Upper lobe of left lung (tissue), 6 donors: ENCODE results near the gene TUBB2A. TPM values are rescaled to one million over a fixed set of nuclear protein-coding genes. Genes with fewer than 3 reads are reported as not detected.
"Not testable (repeated sequence)": the region's sequence is repeated elsewhere in the genome, so short reads cannot be mapped to it uniquely, and the experiment has no call there.

Source experiments
- ATAC-seq, 2 donors: fragments of 200-7000 bp; cut with Tn5 transposase; one replicate each; pipeline ENCODE4 v1.9.1; 2022; ENCODE audit warnings: mild to moderate bottlenecking in 2 of 2, moderate library complexity in 2 of 2; ENCODE audit not compliant: low FRiP score in 2 of 2
- DNase-seq, 2 donors: peaks; one replicate each; pipeline ENCODE4 v3.0.0-alpha.2; 2019 to 2020
- H3K27ac ChIP-seq, 4 donors: fragments of 200-600 bp; sonication (generic); one replicate each; pipeline ENCODE4 v1.5.1; 2016 to 2019
- H3K27me3 ChIP-seq, 4 donors: fragments of 200-600 bp; sonication (generic); one replicate each; pipeline ENCODE4 v1.5.1; 2017 to 2019
- H3K36me3 ChIP-seq, 4 donors: fragments of 200-600 bp; sonication (generic); one replicate each; pipeline ENCODE4 v1.5.1; 2016 to 2019
- H3K4me1 ChIP-seq, 4 donors: fragments of 200-600 bp; sonication (generic); one replicate each; pipeline ENCODE4 v1.5.1; 2018 to 2019
- H3K4me3 ChIP-seq, 4 donors: fragments of 200-600 bp; sonication (generic); one replicate each; pipeline ENCODE4 v1.5.1; 2017 to 2019; ENCODE audit warnings: mild to moderate bottlenecking in 2 of 4, moderate library complexity in 1 of 4
- H3K9me3 ChIP-seq, 4 donors: fragments of 200-600 bp; sonication (generic); one replicate each; pipeline ENCODE4 v1.5.1; 2018 to 2019
- CTCF ChIP-seq, 6 experiments: fragments of 450-650 bp in 4 of 6; fragments of 200-600 bp in 2 of 6; sonication (generic) in 2 of 6; IDR thresholded peaks; one replicate each; pipeline ENCODE4 v1.5.1; 2016 to 2019; ENCODE audit warnings: antibody characterized with exemption in 6 of 6
- EP300 ChIP-seq, 4 donors: sonication (generic); formaldehyde crosslinking; IDR thresholded peaks; one replicate each; pipeline ENCODE4 v1.5.1; 2017; ENCODE audit warnings: antibody characterized with exemption in 4 of 4, control low read depth in 2 of 4
- POLR2A ChIP-seq, 4 donors: fragments of 450-650 bp; IDR thresholded peaks; one replicate each; pipeline ENCODE4 v1.5.1; 2016 to 2017; ENCODE audit warnings: antibody characterized with exemption in 4 of 4, mild to moderate bottlenecking in 2 of 4
- POLR2AphosphoS5 ChIP-seq, 2 donors: sonication (generic); formaldehyde crosslinking; IDR thresholded peaks; one replicate each; pipeline ENCODE4 v1.5.1; 2017; ENCODE audit warnings: antibody characterized with exemption in 2 of 2
- WGBS, 2 donors: methylation state at CpG; one replicate each; pipeline ENCODE4 v1.1.5; 2017 to 2018; 5-methylcytosine and 5-hydroxymethylcytosine counted together
- total RNA-seq, 6 donors: library from RNA; depleted of rRNA in 4 of 6; stranded (reverse); fragments of >200 nt in 4 of 6; gene quantifications; one replicate each; pipeline versions ENCODE4 v1.1.0 to v1.2.1, GENCODE V29; 2016 to 2021
- donor health status: DM: no; HTN: no; CAD: no; lungs with moderate emphysema.
- donor health status: DM: no; HTN: yes; CAD: no; lungs with severe emphysema.

Gene TUBB2A
- total RNA-seq, 6 donors from 2014 or later = 6.3 to 29.5 (median 15.1) TPM

DNA sequence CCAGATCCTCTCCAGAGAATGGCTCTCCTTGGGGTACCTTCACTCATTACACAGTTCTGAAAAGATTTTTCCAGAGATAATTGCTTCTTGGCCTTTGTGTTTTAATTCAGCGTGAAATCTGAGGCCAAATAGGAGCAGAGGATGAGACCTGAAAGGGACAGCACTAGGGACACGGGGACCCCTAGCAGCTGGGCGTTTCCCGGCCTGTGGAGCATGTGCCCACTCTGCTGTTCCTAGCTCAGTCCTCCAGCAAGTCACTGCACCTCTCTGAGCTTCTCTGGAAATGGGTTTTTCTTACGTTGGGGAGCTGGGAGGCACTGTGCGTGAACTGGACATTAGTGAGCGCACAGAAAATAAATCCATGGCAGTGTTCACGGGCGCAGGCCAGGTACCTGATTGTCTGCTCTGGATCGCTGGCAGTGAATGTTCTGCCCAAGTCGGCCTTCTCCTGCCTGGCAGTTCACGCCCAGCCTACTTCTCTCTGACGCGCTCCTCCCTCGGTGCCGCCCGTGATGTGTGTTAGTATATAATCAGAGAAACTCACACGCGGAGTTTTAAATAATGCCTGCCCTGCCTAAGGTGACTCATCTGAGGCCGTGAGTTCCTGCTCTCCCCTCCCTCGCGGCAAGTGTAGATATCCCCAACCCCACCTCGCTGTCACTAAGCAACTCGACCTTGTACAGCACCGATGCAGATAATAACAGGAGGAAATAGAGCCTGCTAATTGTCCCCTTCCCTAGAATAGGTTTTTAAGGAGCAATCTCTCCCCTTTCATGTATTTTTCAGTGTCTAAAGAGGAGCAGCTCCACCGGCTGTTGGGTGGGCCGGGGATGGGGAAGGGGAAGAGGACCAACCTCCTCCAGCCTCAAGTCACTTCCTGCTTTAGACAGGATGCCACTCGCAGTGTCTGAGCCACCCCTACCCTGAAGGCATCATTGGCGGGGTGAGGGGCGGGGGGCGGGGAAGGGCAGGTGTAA, 2.7 kb upstream of the TUBB2A start:
- Histone ChIP-seq H3K4me1 (peaks cover 5 to 30% (median 10%) of the 10 kb centered on the region in 4 donors), H3K36me3 (peaks cover 0 to 4% (median 0%) of the 10 kb centered on the region in 4 donors), H3K4me3 (no peak overlapping the region), H3K27me3 (no peaks in the 10 kb centered on the region), H3K9me3 (no peaks in the 10 kb centered on the region), H3K27ac (peak overlapping the region in 2 of 4 donors; percentile 23 to 46)
- 78 to 81% methylated on average over 29 to 31 of the region's 31 CpGs for WGBS, 2 donors
- no peak for TF ChIP-seq CTCF (IDR thresholded peaks at IDR 0.05)
- no peak for TF ChIP-seq POLR2AphosphoS5 (IDR thresholded peaks at IDR 0.05)
- TF ChIP-seq EP300 (IDR thresholded peaks at IDR 0.05) = no peak
- no peak for TF ChIP-seq POLR2A (IDR thresholded peaks at IDR 0.05)
- DNase-seq (peak in 1 of 2 donors; percentile 26), ATAC-seq (no peak)

GRCh38 chr6:3156184-3157130, 887 bp downstream of the TUBB2A start:
- H3K4me1 ChIP-seq = peaks cover 0 to 19% (median 4%) of the 10 kb centered on the region in 4 donors
- H3K27ac ChIP-seq = peak overlapping the region; percentile 86 to 97 (median 94)
- H3K27me3 ChIP-seq, H3K9me3 ChIP-seq: not testable (repeated sequence)
- peak; percentile 16 to 41 for ATAC-seq
- peaks cover 0 to 18% (median 0%) of the 10 kb centered on the region in 4 donors for H3K36me3 ChIP-seq
- H3K4me3 ChIP-seq = peak overlapping the region; percentile 68 to 96 (median 79)
- peak in 1 of 2 donors; percentile 77 for DNase-seq
- WGBS, 2 donors = 12 to 18% methylated on average over 12 to 28 of the region's 32 CpGs

- 80 to 91% methylated on average over 1 to 6 of the region's 6 CpGs for WGBS, 2 donors
- not testable (repeated sequence) for DNase-seq, H3K9me3 ChIP-seq, H3K27me3 ChIP-seq, ATAC-seq, H3K27ac ChIP-seq, H3K4me3 ChIP-seq
- peaks cover 0 to 17% (median 4%) of the 10 kb centered on the region in 4 donors for H3K4me1 ChIP-seq
- H3K36me3 ChIP-seq = peaks cover 0 to 18% (median 0%) of the 10 kb centered on the region in 4 donors
Measured at GRCh38 chr6:3155416-3155815, 1.9 kb downstream of the TUBB2A start.

DNA sequence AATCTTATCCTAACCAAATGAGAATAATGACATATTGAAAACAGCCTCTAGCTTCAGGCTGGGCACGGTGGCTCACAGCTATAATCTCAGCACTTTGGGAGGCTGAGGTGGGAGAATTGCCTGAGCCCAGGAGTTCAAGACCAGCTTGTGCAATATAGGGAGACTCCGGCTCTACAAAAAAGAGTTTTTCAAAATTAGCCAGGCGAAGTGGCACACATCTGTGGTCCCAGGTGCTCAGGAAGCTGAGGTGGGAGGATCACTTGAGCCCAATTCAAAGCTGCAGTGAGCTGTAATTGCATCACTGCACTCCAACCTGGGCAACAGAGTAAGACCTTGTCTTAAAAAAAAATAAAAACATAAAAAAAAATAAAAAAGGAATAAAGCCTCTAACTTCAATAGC, 4.7 kb downstream of the TUBB2A start:
- ATAC-seq = no peak
- no peak overlapping the region for H3K27ac ChIP-seq
- 92 to 98% methylated on average over 3 of the region's 3 CpGs for WGBS, 2 donors
- peaks cover 0 to 8% (median 2%) of the 10 kb centered on the region in 4 donors for H3K4me1 ChIP-seq
- TF ChIP-seq EP300 (IDR thresholded peaks at IDR 0.05) (no peak), POLR2AphosphoS5 (IDR thresholded peaks at IDR 0.05) (no peak), CTCF (IDR thresholded peaks at IDR 0.05) (no peak), POLR2A (IDR thresholded peaks at IDR 0.05) (no peak)
- H3K27me3 ChIP-seq = no peaks in the 10 kb centered on the region
- DNase-seq = no peak
- H3K36me3 ChIP-seq = peaks cover 0 to 18% (median 0%) of the 10 kb centered on the region in 4 donors
- H3K4me3 ChIP-seq = no peak overlapping the region
- H3K9me3 ChIP-seq = no peaks in the 10 kb centered on the region

DNA sequence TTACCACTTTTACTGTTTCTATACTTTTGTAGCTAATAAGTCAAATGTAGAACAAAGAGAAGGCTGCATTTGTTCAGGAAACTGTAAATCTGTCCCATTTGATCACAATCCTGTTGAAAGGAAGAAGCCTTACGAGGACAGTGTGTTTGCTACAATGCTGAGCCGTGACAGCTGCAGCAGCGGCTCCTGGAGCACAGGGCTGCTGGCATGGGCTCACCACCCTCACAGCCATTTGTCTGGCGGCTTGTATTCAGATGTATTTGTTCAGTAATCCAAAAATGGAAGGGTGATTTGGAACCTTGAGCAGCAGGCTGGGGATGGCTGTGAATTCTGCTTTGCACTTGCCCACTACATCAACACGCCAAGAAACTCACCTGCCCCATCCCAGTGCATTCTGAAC, 5.7 kb downstream of the TUBB2A start:
- Histone ChIP-seq H3K9me3 (no peaks in the 10 kb centered on the region), H3K27ac (no peak overlapping the region), H3K27me3 (no peaks in the 10 kb centered on the region), H3K4me1 (peaks cover 0 to 2% (median under 1%) of the 10 kb centered on the region in 4 donors), H3K4me3 (no peak overlapping the region), H3K36me3 (peaks cover 0 to 18% (median 0%) of the 10 kb centered on the region in 4 donors)
- 82% methylated on average over 5 of the region's 5 CpGs for WGBS, 2 donors
- ATAC-seq (no peak), DNase-seq (no peak)
- TF ChIP-seq CTCF (IDR thresholded peaks at IDR 0.05) (no peak), EP300 (IDR thresholded peaks at IDR 0.05) (no peak), POLR2A (IDR thresholded peaks at IDR 0.05) (no peak), POLR2AphosphoS5 (IDR thresholded peaks at IDR 0.05) (no peak)
